OCI-LY7 (cell line): ENCODE measurements around the gene IL1RAPL2. TPM values are rescaled to one million over a fixed set of nuclear protein-coding genes. Genes with fewer than 3 reads are reported as not detected.

Experiments
- BruUV-seq: library from RNA; stranded (reverse); fragments of 400-500 nt; replicated peaks from 2 replicates; lab custom pipeline; 2021; lab: Mats Ljungman, UMichigan
- CTCF ChIA-PET: fragments of 300-600 bp; sonication (Branson Sonifier 250); formaldehyde crosslinking; loops from one replicate; lab custom pipeline; 2022; ENCODE audit warnings: antibody characterized with exemption; ENCODE audit not compliant: unreplicated experiment; lab: Charles Lee
- POLR2A ChIA-PET: fragments of 300-600 bp; sonication (Branson Sonifier 250); formaldehyde crosslinking; loops from one replicate; lab custom pipeline; 2022; ENCODE audit warnings: antibody characterized with exemption; lab: Charles Lee
- DNase-seq: peaks from one replicate; pipeline ENCODE4 v3.0.0-alpha.2; 2015; ENCODE audit warnings: low spot score
- H2AFZ ChIP-seq: fragments of 200-600 bp; sonication (generic), shearing (Covaris generic); 2 replicates; pipeline ENCODE4 v1.6.1; 2014; ENCODE audit warnings: mild to moderate bottlenecking, antibody characterized with exemption, low read length, moderate library complexity
- H3K27ac ChIP-seq: fragments of 200-600 bp; sonication (generic); 2 replicates; pipeline ENCODE4 v1.5.1; 2014; ENCODE audit warnings: mixed run types, low read depth, mild to moderate bottlenecking, moderate library complexity, low read length, inconsistent platforms; ENCODE audit not compliant: poor library complexity, severe bottlenecking
- H3K36me3 ChIP-seq: fragments of 200-600 bp; sonication (generic); 2 replicates; pipeline ENCODE4 v1.6.1; 2014; ENCODE audit warnings: mild to moderate bottlenecking, antibody characterized with exemption, low read length, moderate library complexity, mixed read lengths; ENCODE audit not compliant: insufficient read depth
- H3K4me1 ChIP-seq: fragments of 200-600 bp; sonication (generic); 2 replicates; pipeline ENCODE4 v1.5.1; 2014; ENCODE audit warnings: mild to moderate bottlenecking, low read length; ENCODE audit not compliant: insufficient read depth, poor library complexity, severe bottlenecking
- H3K4me2 ChIP-seq: fragments of 200-600 bp; sonication (generic); 2 replicates; pipeline ENCODE4 v1.6.1; 2014; ENCODE audit warnings: mild to moderate bottlenecking, low read length
- H3K4me3 ChIP-seq: fragments of 200-600 bp; sonication (generic); 2 replicates; pipeline ENCODE4 v1.5.1; 2014; ENCODE audit warnings: mild to moderate bottlenecking, low read depth, low read length; ENCODE audit not compliant: poor library complexity, severe bottlenecking
- H3K79me2 ChIP-seq: fragments of 200-600 bp; sonication (generic); 2 replicates; pipeline ENCODE4 v1.6.1; 2016; ENCODE audit warnings: low read depth, mild to moderate bottlenecking, low read length, moderate library complexity, mixed read lengths; ENCODE audit not compliant: insufficient read depth
- H3K9me2 ChIP-seq: fragments of 200-600 bp; sonication (generic); 2 replicates; pipeline ENCODE4 v1.6.1; 2016; ENCODE audit warnings: mild to moderate bottlenecking, low read length, mixed read lengths; ENCODE audit not compliant: insufficient read depth
- H3K9me3 ChIP-seq: fragments of 200-600 bp; sonication (generic); 2 replicates; pipeline ENCODE4 v1.6.1; 2014; ENCODE audit warnings: mild to moderate bottlenecking, mixed run types, low read length, mixed read lengths
- H4K20me1 ChIP-seq: fragments of 200-600 bp; sonication (generic); 2 replicates; pipeline ENCODE4 v1.6.1; 2014; ENCODE audit warnings: mild to moderate bottlenecking, antibody characterized with exemption, low read length, moderate library complexity, mixed read lengths; ENCODE audit not compliant: insufficient read depth
- CTCF ChIP-seq: fragments of 200-600 bp; sonication (generic); conservative IDR thresholded peaks from 2 replicates; pipeline ENCODE4 v1.5.1; 2014; ENCODE audit warnings: mild to moderate bottlenecking, antibody characterized with exemption, low read length, moderate library complexity, mixed read lengths
- EZH2phosphoT487 ChIP-seq: fragments of 200-600 bp; sonication (generic); IDR thresholded peaks from 2 replicates; pipeline ENCODE4 v1.6.1; 2018; ENCODE audit warnings: low read depth, borderline replicate concordance, mild to moderate bottlenecking, mixed run types, antibody characterized with exemption, low read length, moderate library complexity, mixed read lengths
- intact Hi-C: fragments of 100-400 bp; cut with micrococcal nuclease; formaldehyde crosslinking; loops from one replicate; pipeline ENCODE4 v1.10.0; 2022; ENCODE audit not compliant: unreplicated experiment
- total RNA-seq, 2 experiments: library from RNA; depleted of rRNA in 1 of 2; stranded (reverse); fragments of >200 nt in 1 of 2; shearing (Covaris generic) in 1 of 2; gene quantifications; 2 replicates each; pipeline ENCODE4 v1.2.3, GENCODE V29; 2014 to 2022

Gene IL1RAPL2
- total RNA-seq, 2 experiments from 2014 or later = not detected

- BruUV-seq = no TSS peak
Observed at GRCh38 chrX:105052926-105053325, 486.9 kb downstream of the IL1RAPL2 start.

GRCh38 chrX:105063743-105064142 is 497.7 kb downstream of the IL1RAPL2 start:
- BruUV-seq = no TSS peak
- Histone ChIP-seq H3K4me3 (no peak overlapping the region), H3K36me3 (no peaks in the 10 kb centered on the region), H3K79me2 (no peaks in the 10 kb centered on the region), H3K4me1 (no peaks in the 10 kb centered on the region), H3K4me2 (no peak overlapping the region), H4K20me1 (no peaks in the 10 kb centered on the region), H2AFZ (no peak overlapping the region), H3K27ac (no peak overlapping the region), H3K9me2 (no peaks in the 10 kb centered on the region), H3K9me3 (no peaks in the 10 kb centered on the region)
- TF ChIP-seq EZH2phosphoT487 = no peak
- no peak for TF ChIP-seq CTCF
- intact Hi-C loops = no loop called here
- CTCF ChIA-PET = no interaction called here
- DNase-seq = no peak
- POLR2A ChIA-PET = no interaction called here

More at GRCh38 chrX:105052926-105053325, 486.9 kb downstream of the IL1RAPL2 start:
- ChIA-PET CTCF (no interaction called here), POLR2A (no interaction called here)
- no peak for DNase-seq
- no peaks in the 10 kb centered on the region for H3K9me2 ChIP-seq
- intact Hi-C loops = no loop called here
- no peaks in the 10 kb centered on the region for H3K9me3 ChIP-seq
- H3K79me2 ChIP-seq = no peaks in the 10 kb centered on the region
- no peaks in the 10 kb centered on the region for H4K20me1 ChIP-seq
- no peaks in the 10 kb centered on the region for H3K4me1 ChIP-seq
- H3K36me3 ChIP-seq = no peaks in the 10 kb centered on the region
- H3K4me2 ChIP-seq = no peak overlapping the region
- H2AFZ ChIP-seq = no peak overlapping the region
- H3K4me3 ChIP-seq = no peak overlapping the region
- TF ChIP-seq EZH2phosphoT487 (no peak), CTCF (no peak)
- H3K27ac ChIP-seq = no peak overlapping the region

- no TSS peak for BruUV-seq
- CTCF ChIA-PET = no interaction called here
- H4K20me1 ChIP-seq = no peaks in the 10 kb centered on the region
- no peak overlapping the region for H3K27ac ChIP-seq
- no peaks in the 10 kb centered on the region for H3K4me1 ChIP-seq
- POLR2A ChIA-PET = no interaction called here
- no peak overlapping the region for H3K4me3 ChIP-seq
- no peak overlapping the region for H3K4me2 ChIP-seq
- no peaks in the 10 kb centered on the region for H3K79me2 ChIP-seq
- no peak overlapping the region for H2AFZ ChIP-seq
- DNase-seq = no peak
- H3K36me3 ChIP-seq = no peaks in the 10 kb centered on the region
- TF ChIP-seq EZH2phosphoT487 (no peak), CTCF (no peak)
- H3K9me3 ChIP-seq = no peaks in the 10 kb centered on the region
- intact Hi-C loops = no loop called here
- no peaks in the 10 kb centered on the region for H3K9me2 ChIP-seq
Observed at GRCh38 chrX:105098201-105098600, 532.2 kb downstream of the IL1RAPL2 start.
